ENCODE results near the gene PRPH2. TPM values are rescaled to one million over a fixed set of nuclear protein-coding genes. Genes with fewer than 3 reads are reported as not detected.

Gene PRPH2
- total and polyA plus RNA-seq, 10 of the 15 experiments (the other 5 are each of a cell fraction or from before 2014, with no cell fraction given), result 0.08 TPM; not detected in 9

DNA sequence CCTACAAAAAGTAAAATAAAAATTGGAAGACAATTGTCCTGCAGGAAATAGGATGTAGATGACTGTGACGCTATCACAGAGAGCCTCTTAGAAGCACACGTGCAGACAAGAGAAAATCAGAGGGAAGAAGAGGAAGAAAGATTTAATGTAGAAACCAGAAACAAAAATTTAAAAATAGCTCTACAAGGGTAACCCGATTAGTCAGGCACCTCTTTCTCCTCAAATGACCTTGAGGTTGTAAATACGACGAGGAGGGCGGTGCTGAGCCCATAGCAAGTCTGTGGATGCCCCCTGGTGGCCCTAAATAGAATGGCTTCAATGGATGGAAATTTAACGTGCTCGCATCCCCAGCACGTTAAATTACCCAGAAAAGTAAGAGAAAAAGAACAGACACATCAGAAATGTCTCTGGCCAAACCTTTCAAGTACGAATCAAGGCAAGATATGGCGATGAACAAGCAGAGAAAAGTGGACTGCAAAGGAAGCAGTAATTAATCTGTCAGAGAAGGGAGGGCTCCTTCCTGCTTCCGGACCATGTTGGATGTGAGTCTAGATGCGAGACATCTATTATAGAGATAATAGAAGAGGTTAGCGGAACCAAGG lies 4.2 kb upstream of the PRPH2 start (continued):
- TF ChIP-seq, protein P1, sequence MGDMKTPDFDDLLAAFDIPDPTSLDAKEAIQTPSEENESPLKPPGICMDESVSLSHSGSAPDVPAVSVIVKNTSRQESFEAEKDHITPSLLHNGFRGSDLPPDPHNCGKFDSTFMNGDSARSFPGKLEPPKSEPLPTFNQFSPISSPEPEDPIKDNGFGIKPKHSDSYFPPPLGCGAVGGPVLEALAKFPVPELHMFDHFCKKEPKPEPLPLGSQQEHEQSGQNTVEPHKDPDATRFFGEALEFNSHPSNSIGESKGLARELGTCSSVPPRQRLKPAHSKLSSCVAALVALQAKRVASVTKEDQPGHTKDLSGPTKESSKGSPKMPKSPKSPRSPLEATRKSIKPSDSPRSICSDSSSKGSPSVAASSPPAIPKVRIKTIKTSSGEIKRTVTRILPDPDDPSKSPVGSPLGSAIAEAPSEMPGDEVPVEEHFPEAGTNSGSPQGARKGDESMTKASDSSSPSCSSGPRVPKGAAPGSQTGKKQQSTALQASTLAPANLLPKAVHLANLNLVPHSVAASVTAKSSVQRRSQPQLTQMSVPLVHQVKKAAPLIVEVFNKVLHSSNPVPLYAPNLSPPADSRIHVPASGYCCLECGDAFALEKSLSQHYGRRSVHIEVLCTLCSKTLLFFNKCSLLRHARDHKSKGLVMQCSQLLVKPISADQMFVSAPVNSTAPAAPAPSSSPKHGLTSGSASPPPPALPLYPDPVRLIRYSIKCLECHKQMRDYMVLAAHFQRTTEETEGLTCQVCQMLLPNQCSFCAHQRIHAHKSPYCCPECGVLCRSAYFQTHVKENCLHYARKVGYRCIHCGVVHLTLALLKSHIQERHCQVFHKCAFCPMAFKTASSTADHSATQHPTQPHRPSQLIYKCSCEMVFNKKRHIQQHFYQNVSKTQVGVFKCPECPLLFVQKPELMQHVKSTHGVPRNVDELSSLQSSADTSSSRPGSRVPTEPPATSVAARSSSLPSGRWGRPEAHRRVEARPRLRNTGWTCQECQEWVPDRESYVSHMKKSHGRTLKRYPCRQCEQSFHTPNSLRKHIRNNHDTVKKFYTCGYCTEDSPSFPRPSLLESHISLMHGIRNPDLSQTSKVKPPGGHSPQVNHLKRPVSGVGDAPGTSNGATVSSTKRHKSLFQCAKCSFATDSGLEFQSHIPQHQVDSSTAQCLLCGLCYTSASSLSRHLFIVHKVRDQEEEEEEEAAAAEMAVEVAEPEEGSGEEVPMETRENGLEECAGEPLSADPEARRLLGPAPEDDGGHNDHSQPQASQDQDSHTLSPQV (IDR thresholded peaks at IDR 0.05), result no peak
- TF ChIP-seq TAF1 (IDR thresholded peaks at IDR 0.05; ENCODE audit: borderline replicate concordance, low read depth, low read length) (0 out of 2 replicates have a peak, but pooled peaks have one; percentile 14), SIN3A (IDR thresholded peaks at IDR 0.05; ENCODE audit: low read depth, low read length) (no peak), ZNF622 (IDR thresholded peaks at IDR 0.05) (no peak), CREM (IDR thresholded peaks at IDR 0.05; ENCODE audit: low read depth) (peak; percentile 53; the same call in 1 of the 2 replicates), POLR2AphosphoS2 (IDR thresholded peaks at IDR 0.05; ENCODE audit: low read depth, low read length) (no peak), POU2F2 (IDR thresholded peaks at IDR 0.05; ENCODE audit: borderline replicate concordance, low read depth, low read length) (0 out of 3 replicates have a peak, but pooled peaks have one; percentile 22), FOXM1 (IDR thresholded peaks at IDR 0.05; ENCODE audit: low read depth, low read length) (0 out of 2 replicates have a peak, but pooled peaks have one; percentile 30), FOXK2 (IDR thresholded peaks at IDR 0.05) (0 out of 2 replicates have a peak, but pooled peaks have one; percentile 16), CREB1 (IDR thresholded peaks at IDR 0.05; ENCODE audit: low read depth) (peak; percentile 51; the same call in 1 of the 2 replicates), ATF7 (IDR thresholded peaks at IDR 0.05; ENCODE audit: low read depth) (peak; percentile 35; the same call in 1 of the 2 replicates), MEF2A (IDR thresholded peaks at IDR 0.05; ENCODE audit: insufficient read depth, low read depth, low read length) (peak; percentile 85), IRF4 (IDR thresholded peaks at IDR 0.05; ENCODE audit: low read depth, low read length) (0 out of 2 replicates have a peak, but pooled peaks have one; percentile 16), NBN (IDR thresholded peaks at IDR 0.05) (peak; percentile 85), ESRRA (IDR thresholded peaks at IDR 0.05; ENCODE audit: low read length) (peak; percentile 100), BHLHE40 (IDR thresholded peaks at IDR 0.05; ENCODE audit: borderline replicate concordance in 1 of 2, low read depth in 2 of 2, low read length in 1 of 2) (peak; percentile 79 to 80), YY1 (IDR thresholded peaks at IDR 0.05; ENCODE audit: low read depth, low read length) (peak; percentile 87), SREBF1 (IDR thresholded peaks at IDR 0.05; ENCODE audit: low read length) (no peak)
- TF ChIP-seq, protein P2, sequence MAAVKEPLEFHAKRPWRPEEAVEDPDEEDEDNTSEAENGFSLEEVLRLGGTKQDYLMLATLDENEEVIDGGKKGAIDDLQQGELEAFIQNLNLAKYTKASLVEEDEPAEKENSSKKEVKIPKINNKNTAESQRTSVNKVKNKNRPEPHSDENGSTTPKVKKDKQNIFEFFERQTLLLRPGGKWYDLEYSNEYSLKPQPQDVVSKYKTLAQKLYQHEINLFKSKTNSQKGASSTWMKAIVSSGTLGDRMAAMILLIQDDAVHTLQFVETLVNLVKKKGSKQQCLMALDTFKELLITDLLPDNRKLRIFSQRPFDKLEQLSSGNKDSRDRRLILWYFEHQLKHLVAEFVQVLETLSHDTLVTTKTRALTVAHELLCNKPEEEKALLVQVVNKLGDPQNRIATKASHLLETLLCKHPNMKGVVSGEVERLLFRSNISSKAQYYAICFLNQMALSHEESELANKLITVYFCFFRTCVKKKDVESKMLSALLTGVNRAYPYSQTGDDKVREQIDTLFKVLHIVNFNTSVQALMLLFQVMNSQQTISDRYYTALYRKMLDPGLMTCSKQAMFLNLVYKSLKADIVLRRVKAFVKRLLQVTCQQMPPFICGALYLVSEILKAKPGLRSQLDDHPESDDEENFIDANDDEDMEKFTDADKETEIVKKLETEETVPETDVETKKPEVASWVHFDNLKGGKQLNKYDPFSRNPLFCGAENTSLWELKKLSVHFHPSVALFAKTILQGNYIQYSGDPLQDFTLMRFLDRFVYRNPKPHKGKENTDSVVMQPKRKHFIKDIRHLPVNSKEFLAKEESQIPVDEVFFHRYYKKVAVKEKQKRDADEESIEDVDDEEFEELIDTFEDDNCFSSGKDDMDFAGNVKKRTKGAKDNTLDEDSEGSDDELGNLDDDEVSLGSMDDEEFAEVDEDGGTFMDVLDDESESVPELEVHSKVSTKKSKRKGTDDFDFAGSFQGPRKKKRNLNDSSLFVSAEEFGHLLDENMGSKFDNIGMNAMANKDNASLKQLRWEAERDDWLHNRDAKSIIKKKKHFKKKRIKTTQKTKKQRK (IDR thresholded peaks at IDR 0.05; ENCODE audit: low read depth, low read length), result no peak
- TF ChIP-seq, protein P3, sequence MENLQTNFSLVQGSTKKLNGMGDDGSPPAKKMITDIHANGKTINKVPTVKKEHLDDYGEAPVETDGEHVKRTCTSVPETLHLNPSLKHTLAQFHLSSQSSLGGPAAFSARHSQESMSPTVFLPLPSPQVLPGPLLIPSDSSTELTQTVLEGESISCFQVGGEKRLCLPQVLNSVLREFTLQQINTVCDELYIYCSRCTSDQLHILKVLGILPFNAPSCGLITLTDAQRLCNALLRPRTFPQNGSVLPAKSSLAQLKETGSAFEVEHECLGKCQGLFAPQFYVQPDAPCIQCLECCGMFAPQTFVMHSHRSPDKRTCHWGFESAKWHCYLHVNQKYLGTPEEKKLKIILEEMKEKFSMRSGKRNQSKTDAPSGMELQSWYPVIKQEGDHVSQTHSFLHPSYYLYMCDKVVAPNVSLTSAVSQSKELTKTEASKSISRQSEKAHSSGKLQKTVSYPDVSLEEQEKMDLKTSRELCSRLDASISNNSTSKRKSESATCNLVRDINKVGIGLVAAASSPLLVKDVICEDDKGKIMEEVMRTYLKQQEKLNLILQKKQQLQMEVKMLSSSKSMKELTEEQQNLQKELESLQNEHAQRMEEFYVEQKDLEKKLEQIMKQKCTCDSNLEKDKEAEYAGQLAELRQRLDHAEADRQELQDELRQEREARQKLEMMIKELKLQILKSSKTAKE (IDR thresholded peaks at IDR 0.05; ENCODE audit: low read depth, poor library complexity, severe bottlenecking), result peak; percentile 52
- TF ChIP-seq, protein P4, sequence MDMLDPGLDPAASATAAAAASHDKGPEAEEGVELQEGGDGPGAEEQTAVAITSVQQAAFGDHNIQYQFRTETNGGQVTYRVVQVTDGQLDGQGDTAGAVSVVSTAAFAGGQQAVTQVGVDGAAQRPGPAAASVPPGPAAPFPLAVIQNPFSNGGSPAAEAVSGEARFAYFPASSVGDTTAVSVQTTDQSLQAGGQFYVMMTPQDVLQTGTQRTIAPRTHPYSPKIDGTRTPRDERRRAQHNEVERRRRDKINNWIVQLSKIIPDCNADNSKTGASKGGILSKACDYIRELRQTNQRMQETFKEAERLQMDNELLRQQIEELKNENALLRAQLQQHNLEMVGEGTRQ (IDR thresholded peaks at IDR 0.05; ENCODE audit: borderline replicate concordance, low read depth, low read length), result no peak

Data from GM12878 (cell line).